ENCODE measurements around the gene OR52L1.

DNA sequence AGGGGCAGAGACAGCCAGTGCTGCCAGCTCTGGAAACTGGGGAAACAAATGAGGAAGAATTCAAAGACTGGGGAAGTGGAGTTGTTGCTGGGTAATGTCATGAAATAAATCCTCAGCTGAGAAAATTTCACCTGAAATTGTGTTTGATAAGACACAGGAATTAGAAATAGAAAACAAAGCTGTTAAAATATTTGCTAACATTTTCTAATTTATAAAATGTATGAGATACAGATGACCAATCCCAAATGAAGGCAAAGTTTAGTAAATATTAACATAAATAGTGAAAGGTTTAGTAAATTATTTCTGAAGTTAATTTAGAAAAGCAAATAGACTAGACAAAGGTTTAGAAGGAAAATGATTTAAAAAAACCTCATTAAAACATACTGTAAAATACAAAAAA, 18.4 kb downstream of the OR52L1 start, which contains the start of gene OR56A5:
- TF ChIP-seq, protein P1, sequence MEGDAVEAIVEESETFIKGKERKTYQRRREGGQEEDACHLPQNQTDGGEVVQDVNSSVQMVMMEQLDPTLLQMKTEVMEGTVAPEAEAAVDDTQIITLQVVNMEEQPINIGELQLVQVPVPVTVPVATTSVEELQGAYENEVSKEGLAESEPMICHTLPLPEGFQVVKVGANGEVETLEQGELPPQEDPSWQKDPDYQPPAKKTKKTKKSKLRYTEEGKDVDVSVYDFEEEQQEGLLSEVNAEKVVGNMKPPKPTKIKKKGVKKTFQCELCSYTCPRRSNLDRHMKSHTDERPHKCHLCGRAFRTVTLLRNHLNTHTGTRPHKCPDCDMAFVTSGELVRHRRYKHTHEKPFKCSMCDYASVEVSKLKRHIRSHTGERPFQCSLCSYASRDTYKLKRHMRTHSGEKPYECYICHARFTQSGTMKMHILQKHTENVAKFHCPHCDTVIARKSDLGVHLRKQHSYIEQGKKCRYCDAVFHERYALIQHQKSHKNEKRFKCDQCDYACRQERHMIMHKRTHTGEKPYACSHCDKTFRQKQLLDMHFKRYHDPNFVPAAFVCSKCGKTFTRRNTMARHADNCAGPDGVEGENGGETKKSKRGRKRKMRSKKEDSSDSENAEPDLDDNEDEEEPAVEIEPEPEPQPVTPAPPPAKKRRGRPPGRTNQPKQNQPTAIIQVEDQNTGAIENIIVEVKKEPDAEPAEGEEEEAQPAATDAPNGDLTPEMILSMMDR (conservative IDR thresholded peaks at IDR 0.05; ENCODE audit: low read length), result no peak
- no peak for TF ChIP-seq EZH2phosphoT487 (IDR thresholded peaks at IDR 0.05; ENCODE audit: borderline replicate concordance, low read depth, low read length)

All from OCI-LY7 (cell line).